Measurements from ENCODE around the gene SUPT3H. TPM values are rescaled to one million over a fixed set of nuclear protein-coding genes. Genes with fewer than 3 reads are reported as not detected.

Gene SUPT3H
- total and polyA plus RNA-seq, 12 donors = 2.1 to 6.2 (median 3.5) TPM

GRCh38 chr6:45255434-45255833, 122.3 kb downstream of the SUPT3H start:
- H3K4me3 ChIP-seq = no peak overlapping the region
- no peaks in the 10 kb centered on the region for H3K36me3 ChIP-seq
- H3K27ac ChIP-seq = no peak overlapping the region
- no peaks in the 10 kb centered on the region for H3K27me3 ChIP-seq
- WGBS, 2 donors = 96 to 99% methylated on average over 4 of the region's 4 CpGs
- no peak for TF ChIP-seq CTCF (IDR thresholded peaks at IDR 0.05)
- DNase-seq = no peak
- intact Hi-C loops (cut with DNase I) = no loop called here
- no peak for ATAC-seq
- H3K4me1 ChIP-seq = no peaks in the 10 kb centered on the region
- H3K9me3 ChIP-seq = no peaks in the 10 kb centered on the region

DNA sequence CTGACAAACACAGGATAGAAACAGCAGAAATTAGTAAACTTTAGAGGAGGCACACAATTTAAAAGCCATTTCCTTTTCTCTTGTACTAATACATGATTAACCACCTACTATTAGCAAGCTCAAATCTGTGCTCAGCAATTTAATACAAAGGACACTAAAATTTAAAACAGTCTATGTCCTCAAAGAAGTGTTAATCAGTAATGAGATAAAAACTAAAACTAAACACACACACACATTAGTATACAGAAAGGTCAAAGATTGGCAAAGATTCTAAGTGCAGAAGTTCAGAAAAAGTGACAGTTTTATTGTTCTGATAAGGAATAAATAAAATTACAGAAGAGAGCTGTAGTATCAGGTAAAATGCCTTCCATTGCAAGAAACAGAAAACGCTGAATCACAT, 123.5 kb downstream of the SUPT3H start:
- Histone ChIP-seq H3K36me3 (no peaks in the 10 kb centered on the region), H3K9me3 (no peaks in the 10 kb centered on the region), H3K4me3 (no peak overlapping the region), H3K4me1 (no peaks in the 10 kb centered on the region), H3K27me3 (no peaks in the 10 kb centered on the region), H3K27ac (no peak overlapping the region)
- DNase-seq (no peak), ATAC-seq (no peak)
- intact Hi-C loops (cut with DNase I) = no loop called here
- WGBS, 2 donors = 83 to 94% methylated on average over 1 of the region's 1 CpG
- no peak for TF ChIP-seq CTCF (IDR thresholded peaks at IDR 0.05)

GRCh38 chr6:45253453-45253852, 124.3 kb downstream of the SUPT3H start:
- DNase-seq = no peak
- H3K36me3 ChIP-seq = no peaks in the 10 kb centered on the region
- H3K27ac ChIP-seq = no peak overlapping the region
- no peak overlapping the region for H3K4me3 ChIP-seq
- no peaks in the 10 kb centered on the region for H3K4me1 ChIP-seq
- ATAC-seq = no peak
- intact Hi-C loops (cut with DNase I) = no loop called here
- no peaks in the 10 kb centered on the region for H3K27me3 ChIP-seq
- 93% methylated on average over 6 of the region's 6 CpGs for WGBS, 2 donors
- TF ChIP-seq CTCF (IDR thresholded peaks at IDR 0.05) = no peak
- no peaks in the 10 kb centered on the region for H3K9me3 ChIP-seq

- WGBS, 2 donors = 97% methylated on average over 2 of the region's 2 CpGs
- no peak for TF ChIP-seq CTCF (IDR thresholded peaks at IDR 0.05)
- H3K4me1 ChIP-seq = no peaks in the 10 kb centered on the region
- no peak for DNase-seq
- no peak overlapping the region for H3K4me3 ChIP-seq
- no peak for ATAC-seq
- intact Hi-C loops (cut with DNase I) = loop anchor here in 1 of 10 donors (2.0 kb wide), 1 partner anchor 35 kb away; no protein-coding TSS in a partner anchor
- no peak overlapping the region for H3K27ac ChIP-seq
- H3K36me3 ChIP-seq = peaks cover 0 to 16% (median 0%) of the 10 kb centered on the region in 9 donors
- H3K27me3 ChIP-seq = no peaks in the 10 kb centered on the region
- peaks cover 0 to 32% (median 15%) of the 10 kb centered on the region in 11 donors for H3K9me3 ChIP-seq
These were observed 146.1 kb downstream of the SUPT3H start for GRCh38 chr6:45231660-45232059.

All from heart right ventricle (tissue), 16 donors.